ENCODE measurements around the gene CAMKK1. TPM values are rescaled to one million over a fixed set of nuclear protein-coding genes. Genes with fewer than 3 reads are reported as not detected.
"Not testable (repeated sequence)": the region's sequence is repeated elsewhere in the genome, so short reads cannot be mapped to it uniquely, and the experiment has no call there.

CAMKK1 gene
- total RNA-seq, 4 donors from 2014 or later, result 2.9 to 8.8 (median 4.4) TPM

DNA sequence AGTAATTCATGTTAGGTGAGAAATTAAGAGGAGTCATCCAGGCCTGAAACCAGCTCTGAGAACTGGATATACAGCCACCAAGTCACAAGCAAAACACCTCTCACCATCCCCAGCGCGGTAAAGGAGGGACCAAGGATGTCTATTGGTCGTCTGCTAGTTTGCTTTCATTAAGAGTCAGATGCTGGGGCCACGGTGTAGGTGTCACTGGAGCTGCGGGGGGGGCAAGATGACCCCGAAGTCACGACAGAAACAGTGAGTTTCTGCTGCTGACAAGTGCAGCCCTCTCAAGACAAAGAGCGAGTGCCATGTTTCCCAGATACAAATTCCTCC, 47.6 kb downstream of the CAMKK1 start:
- H3K27ac ChIP-seq (replicated peaks in 1 of 4), result peak overlapping the region; percentile 89 to 95 (median 90)
- no peaks in the 10 kb centered on the region for H3K9me3 ChIP-seq
- 2% methylated on average over 7 of the region's 8 CpGs for WGBS
- peak overlapping the region; percentile 80 to 94 (median 84) for H3K4me3 ChIP-seq
- no peaks in the 10 kb centered on the region for H3K27me3 ChIP-seq
- TF ChIP-seq POLR2AphosphoS5 (IDR thresholded peaks at IDR 0.05), result no peak
- TF ChIP-seq POLR2A (IDR thresholded peaks at IDR 0.05; ENCODE audit: low read depth), result no peak
- TF ChIP-seq, protein P1, sequence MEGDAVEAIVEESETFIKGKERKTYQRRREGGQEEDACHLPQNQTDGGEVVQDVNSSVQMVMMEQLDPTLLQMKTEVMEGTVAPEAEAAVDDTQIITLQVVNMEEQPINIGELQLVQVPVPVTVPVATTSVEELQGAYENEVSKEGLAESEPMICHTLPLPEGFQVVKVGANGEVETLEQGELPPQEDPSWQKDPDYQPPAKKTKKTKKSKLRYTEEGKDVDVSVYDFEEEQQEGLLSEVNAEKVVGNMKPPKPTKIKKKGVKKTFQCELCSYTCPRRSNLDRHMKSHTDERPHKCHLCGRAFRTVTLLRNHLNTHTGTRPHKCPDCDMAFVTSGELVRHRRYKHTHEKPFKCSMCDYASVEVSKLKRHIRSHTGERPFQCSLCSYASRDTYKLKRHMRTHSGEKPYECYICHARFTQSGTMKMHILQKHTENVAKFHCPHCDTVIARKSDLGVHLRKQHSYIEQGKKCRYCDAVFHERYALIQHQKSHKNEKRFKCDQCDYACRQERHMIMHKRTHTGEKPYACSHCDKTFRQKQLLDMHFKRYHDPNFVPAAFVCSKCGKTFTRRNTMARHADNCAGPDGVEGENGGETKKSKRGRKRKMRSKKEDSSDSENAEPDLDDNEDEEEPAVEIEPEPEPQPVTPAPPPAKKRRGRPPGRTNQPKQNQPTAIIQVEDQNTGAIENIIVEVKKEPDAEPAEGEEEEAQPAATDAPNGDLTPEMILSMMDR (IDR thresholded peaks at IDR 0.05), result no peak
- no peak for TF ChIP-seq EP300 (IDR thresholded peaks at IDR 0.05)
- peaks cover 9 to 43% (median 22%) of the 10 kb centered on the region in 4 donors for H3K36me3 ChIP-seq
- DNase-seq (ENCODE audit: extremely low spot score), result no peak
- H3K4me1 ChIP-seq, result peaks cover 22 to 26% (median 24%) of the 10 kb centered on the region in 4 donors
- intact Hi-C loops (cut with DNase I), result no loop called here

DNA sequence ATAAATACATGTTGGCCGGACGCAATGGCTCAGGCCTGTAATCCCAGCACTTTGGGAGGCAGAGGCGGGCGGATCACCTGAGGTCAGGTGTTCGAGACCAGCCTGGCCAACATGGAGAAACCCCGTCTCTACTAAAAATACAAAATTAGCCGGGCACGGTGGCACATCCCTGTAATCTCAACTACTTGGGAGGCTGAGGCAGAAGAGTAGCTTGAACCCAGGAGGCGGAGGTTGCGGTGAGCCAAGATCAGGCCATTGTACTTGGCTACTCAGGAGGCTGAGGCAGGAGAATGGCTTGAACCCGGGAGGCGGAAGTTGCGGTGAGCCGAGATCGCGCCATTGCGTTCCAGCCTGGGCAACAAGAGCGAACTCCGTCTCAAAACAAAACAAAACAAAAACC, 48.3 kb downstream of the CAMKK1 start:
- intact Hi-C loops (cut with DNase I), result loop anchor here (5.0 kb wide), 1 partner anchor 107 kb away; no protein-coding TSS in a partner anchor
- peaks cover 16 to 50% (median 29%) of the 10 kb centered on the region in 4 donors for H3K36me3 ChIP-seq
- H3K4me3 ChIP-seq, result peak overlapping the region; percentile 80 to 94 (median 84)
- peaks cover 23 to 26% (median 24%) of the 10 kb centered on the region in 4 donors for H3K4me1 ChIP-seq
- 94% methylated on average over 19 of the region's 19 CpGs for WGBS
- H3K27me3 ChIP-seq; DNase-seq (ENCODE audit: extremely low spot score); H3K9me3 ChIP-seq: not testable (repeated sequence)
- H3K27ac ChIP-seq (replicated peaks in 1 of 4), result peak overlapping the region in 1 of 4 donors; percentile 89

DNA sequence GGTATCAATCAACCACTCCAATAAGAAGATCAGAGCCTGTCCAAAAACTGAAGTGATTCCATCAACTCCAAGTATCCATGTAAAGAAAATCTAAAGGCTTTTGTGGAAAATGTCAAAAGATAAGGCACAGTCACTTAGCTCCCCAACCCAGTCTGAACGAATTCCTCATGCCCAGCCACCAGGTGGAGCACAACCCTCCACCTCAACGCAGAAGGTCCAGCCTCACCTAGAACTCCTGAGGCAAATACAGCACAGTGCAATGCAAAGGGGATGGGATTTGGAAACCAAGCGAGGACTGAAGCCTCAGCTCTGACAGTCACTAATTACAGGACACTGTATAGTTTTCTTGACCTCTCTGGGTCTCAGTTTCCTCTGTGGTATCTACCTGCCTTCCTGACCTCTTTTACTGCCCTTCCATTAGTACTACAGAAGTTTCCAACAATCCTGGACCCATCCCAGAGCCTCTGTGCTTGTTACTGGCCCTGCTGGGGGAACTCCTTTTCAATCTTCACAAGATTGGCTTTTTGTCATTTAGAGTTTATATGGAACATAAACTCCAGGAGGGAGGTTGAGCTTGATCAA, 48.8 kb downstream of the CAMKK1 start:
- Histone ChIP-seq H3K36me3 (peaks cover 21 to 55% (median 34%) of the 10 kb centered on the region in 4 donors), H3K27me3 (no peaks in the 10 kb centered on the region), H3K9me3 (no peaks in the 10 kb centered on the region), H3K4me1 (peaks cover 23 to 26% (median 24%) of the 10 kb centered on the region in 4 donors), H3K27ac (replicated peaks in 1 of 4) (no peak overlapping the region), H3K4me3 (no peak overlapping the region)
- intact Hi-C loops (cut with DNase I), result loop anchor here (5.0 kb wide), 1 partner anchor 107 kb away; no protein-coding TSS in a partner anchor
- DNase-seq (ENCODE audit: extremely low spot score), result no peak
- 36% methylated on average over 3 of the region's 3 CpGs for WGBS
- TF ChIP-seq, protein P1 (IDR thresholded peaks at IDR 0.05), result peak in 2 of 3 experiments; percentile 35 to 47
- TF ChIP-seq EP300 (IDR thresholded peaks at IDR 0.05), result no peak

DNA sequence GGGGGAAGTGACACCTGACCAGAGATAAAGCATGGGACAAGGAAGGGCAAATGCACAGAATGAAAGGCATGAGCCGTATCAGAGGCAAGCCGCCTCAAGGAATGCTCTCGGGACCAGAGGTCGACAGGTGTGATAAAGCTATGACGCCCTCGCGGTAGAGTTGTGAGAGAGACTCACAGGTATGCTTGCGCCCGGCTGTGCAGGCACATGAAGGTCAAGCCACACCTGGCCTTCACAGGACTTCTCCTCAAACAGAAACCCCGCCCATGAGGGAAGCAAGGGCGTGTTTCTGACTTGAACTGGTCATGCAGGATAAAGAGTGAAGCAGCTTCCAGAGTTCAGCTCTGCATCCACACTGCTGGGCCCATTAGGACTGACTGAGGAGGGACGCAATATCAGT, 54.6 kb downstream of the CAMKK1 start:
- no peak overlapping the region for H3K27ac ChIP-seq (replicated peaks in 1 of 4)
- no peak overlapping the region for H3K4me3 ChIP-seq
- H3K4me1 ChIP-seq, result peaks cover 13 to 21% (median 17%) of the 10 kb centered on the region in 4 donors
- peaks cover 24 to 93% (median 67%) of the 10 kb centered on the region in 4 donors for H3K36me3 ChIP-seq
- intact Hi-C loops (cut with DNase I), result no loop called here
- H3K9me3 ChIP-seq, result no peaks in the 10 kb centered on the region
- H3K27me3 ChIP-seq, result no peaks in the 10 kb centered on the region
- 90% methylated on average over 12 of the region's 12 CpGs for WGBS
- no peak for DNase-seq (ENCODE audit: extremely low spot score)
- TF ChIP-seq, protein P1 (IDR thresholded peaks at IDR 0.05), result no peak
- TF ChIP-seq POLR2A (IDR thresholded peaks at IDR 0.05; ENCODE audit: low read depth), result no peak
- TF ChIP-seq POLR2AphosphoS5 (IDR thresholded peaks at IDR 0.05), result no peak
- no peak for TF ChIP-seq EP300 (IDR thresholded peaks at IDR 0.05)

DNA sequence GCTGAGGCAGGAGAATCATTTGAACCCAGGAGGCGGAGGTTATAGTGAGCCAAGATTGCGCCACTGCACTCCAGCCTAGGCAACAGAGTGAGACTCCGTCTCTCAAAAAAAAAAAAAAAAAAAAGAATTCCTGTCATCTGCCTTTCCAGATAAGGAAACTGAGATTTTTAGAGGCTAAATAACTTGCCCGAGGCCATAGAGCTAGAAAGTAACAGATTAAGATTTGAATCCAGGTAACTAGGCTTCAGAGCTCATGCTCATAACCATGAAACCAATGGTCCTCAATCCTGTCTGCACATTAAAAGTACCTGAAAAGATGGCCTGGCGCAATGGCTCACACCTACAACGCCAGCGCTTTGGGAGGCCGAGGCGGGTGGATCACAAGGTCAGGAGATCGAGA, 56.3 kb downstream of the CAMKK1 start:
- H3K36me3 ChIP-seq, result peaks cover 20 to 84% (median 55%) of the 10 kb centered on the region in 4 donors
- no peak overlapping the region for H3K27ac ChIP-seq (replicated peaks in 1 of 4)
- no peaks in the 10 kb centered on the region for H3K27me3 ChIP-seq
- peaks cover 13 to 17% (median 16%) of the 10 kb centered on the region in 4 donors for H3K4me1 ChIP-seq
- TF ChIP-seq POLR2A (IDR thresholded peaks at IDR 0.05; ENCODE audit: low read depth) (no peak), EP300 (IDR thresholded peaks at IDR 0.05) (no peak), POLR2AphosphoS5 (IDR thresholded peaks at IDR 0.05) (no peak)
- TF ChIP-seq, protein P1 (IDR thresholded peaks at IDR 0.05), result no peak
- no peak for DNase-seq (ENCODE audit: extremely low spot score)
- intact Hi-C loops (cut with DNase I), result no loop called here
- WGBS, result 90% methylated on average over 10 of the region's 10 CpGs
- H3K9me3 ChIP-seq, result no peaks in the 10 kb centered on the region
- no peak overlapping the region for H3K4me3 ChIP-seq
